Left cardiac atrium (tissue), 4 donors: Measurements from ENCODE around the gene NEMP2. TPM values are rescaled to one million over a fixed set of nuclear protein-coding genes. Genes with fewer than 3 reads are reported as not detected.
A peak's percentile ranks its signal among the peaks of the same experiment; 100 is the strongest.
"Not testable (repeated sequence)": the region's sequence is repeated elsewhere in the genome, so short reads cannot be mapped to it uniquely, and the experiment has no call there.

Source experiments
- ATAC-seq, 2 donors: fragments of 200-7000 bp; cut with Tn5 transposase; one replicate each; pipeline ENCODE4 v1.9.1; 2020; ENCODE audit warnings: mild to moderate bottlenecking in 2 of 2, moderate library complexity in 2 of 2
- DNase-seq: peaks from one replicate; pipeline ENCODE4 v3.0.0-alpha.2; 2020
- intact Hi-C, 2 donors: fragments of 100-400 bp; cut with DNase I; formaldehyde crosslinking; loops; one replicate each; pipeline versions ENCODE4 v1.14.1 to v1.15.1; 2022 to 2023
- total RNA-seq, 2 donors: library from RNA; stranded (reverse); fragmentation: NEBNext Ultra II Directional; extraction: Animal tissue kit (Norgen Biotek cat#: 25700); gene quantifications; one replicate each; pipeline ENCODE4 v1.2.1, GENCODE V29; 2021
- donor health status: DM: no; HTN: yes; CAD: no.
- donor health status: DM: no; HTN: yes; CAD: no; lungs with severe emphysema.
- donor health status: DM: yes; HTN: yes; CAD: no.
- donor health status: Dilated cardiomyopathy.

Gene NEMP2
- total RNA-seq, 2 donors from 2014 or later, result 4.5 to 5.0 TPM

DNA sequence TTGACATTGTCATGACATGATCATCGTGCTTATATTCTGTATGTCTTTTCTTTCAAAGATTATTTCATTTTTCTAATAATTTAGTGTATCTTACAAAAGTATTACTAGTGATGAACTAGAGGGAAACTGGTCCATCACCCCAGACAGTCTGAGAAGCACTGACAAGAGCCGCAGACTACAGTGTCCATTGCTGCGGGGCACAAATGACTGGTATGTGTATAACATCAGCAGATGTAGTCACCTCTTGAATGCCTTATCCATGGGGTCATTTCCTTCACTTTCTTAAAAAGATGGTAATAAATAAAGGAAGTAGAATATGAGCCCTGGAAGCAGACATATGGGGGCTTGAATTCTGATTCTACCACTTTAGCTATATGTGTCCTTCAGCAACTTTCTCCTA, 29.6 kb downstream of the NEMP2 start:
- ATAC-seq, result no peak
- no peak for DNase-seq
- intact Hi-C loops, result no loop called here

DNA sequence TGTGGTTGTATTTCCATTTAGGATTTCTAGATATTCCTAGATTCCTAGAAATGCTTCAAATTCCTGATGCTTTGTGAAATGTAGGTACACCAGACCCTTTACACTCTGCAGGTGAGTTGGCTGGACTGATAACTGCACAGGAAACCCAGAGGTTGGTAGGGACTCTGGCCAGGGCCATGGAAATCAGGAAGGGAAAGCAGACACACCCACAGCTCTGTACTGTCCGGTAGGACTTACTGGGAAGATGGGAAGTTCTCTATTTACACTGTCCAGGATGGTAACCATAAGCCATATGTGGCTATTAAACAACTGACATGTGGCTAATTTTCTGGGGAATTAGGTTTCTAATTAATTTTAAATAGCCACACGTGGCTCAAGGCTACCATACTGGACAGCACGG, 31.4 kb downstream of the NEMP2 start:
- peak in 1 of 2 donors; percentile 24 for ATAC-seq
- intact Hi-C loops, result no loop called here

DNA sequence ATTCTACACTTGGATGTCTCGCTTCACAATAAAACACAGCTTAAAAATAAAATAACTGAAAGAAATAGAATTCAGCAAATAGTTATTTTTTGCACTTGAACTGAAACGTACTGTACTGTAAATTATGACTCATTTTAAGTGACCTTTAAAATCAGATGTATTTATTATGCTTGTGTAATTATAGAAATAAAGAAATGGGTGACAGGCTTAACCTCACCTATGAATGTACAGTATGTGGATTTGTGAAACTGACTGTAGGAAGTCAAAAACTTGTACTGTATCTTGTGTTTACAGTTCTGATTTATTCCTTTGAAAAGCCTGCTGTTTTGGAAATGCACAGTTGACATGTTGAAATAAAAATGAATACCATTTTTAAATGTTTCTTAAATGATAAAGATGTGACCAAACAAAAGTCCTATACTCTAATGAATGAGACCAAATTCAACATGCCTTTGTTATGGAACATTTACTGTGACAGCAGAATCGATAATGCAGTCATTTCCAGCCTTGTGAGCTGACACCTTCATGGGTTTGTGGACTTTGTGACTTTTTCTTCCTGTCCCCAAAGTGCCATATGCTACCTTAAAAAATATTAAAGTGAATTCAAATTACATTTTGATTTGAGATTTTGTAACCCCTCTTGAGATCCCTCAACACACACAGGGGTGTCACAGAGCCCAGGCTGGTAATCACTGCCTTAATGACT, 32.7 kb downstream of the NEMP2 start:
- ATAC-seq (no peak), DNase-seq (no peak)
- intact Hi-C loops, result no loop called here

More for the DNA sequence above, 31.4 kb downstream of the NEMP2 start:
- DNase-seq, result no peak

DNA sequence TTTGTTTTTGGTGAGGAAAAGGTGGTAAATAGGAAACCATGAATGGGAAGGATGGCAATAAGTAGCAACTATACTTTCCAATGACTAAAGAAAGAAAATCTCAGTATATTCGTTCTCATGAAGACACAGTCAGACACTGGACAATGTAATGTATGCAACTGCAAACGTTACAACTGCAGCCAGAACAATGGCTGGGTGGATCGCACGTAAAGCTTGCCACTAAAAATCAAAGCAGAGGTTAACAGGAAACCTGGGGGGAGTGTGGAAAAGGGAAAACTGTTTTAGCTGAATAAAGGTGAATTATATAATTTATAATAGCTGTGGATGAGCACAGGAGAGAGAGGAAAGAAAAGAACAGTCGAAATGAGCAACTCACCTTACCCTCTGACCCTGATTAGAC, 33.3 kb downstream of the NEMP2 start:
- DNase-seq (no peak), ATAC-seq (no peak)
- intact Hi-C loops, result no loop called here

DNA sequence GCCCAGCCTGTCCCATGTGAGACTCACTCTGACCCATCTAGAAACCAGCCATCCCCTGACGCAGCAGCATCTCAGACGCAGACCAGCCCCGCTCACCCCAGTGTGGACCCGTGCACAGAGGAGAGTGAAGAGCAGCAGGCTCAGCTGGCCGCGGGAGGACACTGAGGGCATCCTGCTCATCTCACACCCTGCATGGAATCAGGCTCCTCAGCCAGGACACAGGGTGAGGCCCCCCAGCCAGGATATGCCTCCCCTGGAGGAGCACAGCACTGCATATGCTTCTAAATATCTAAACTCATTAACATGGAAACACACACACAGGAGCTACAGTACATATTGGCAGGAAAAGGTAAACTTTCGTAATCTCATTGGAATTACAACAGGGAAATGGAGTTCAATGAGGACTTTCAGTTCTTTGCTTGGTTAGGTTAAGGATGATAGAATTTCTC, 34.4 kb downstream of the NEMP2 start:
- DNase-seq (no peak), ATAC-seq (no peak)
- intact Hi-C loops, result no loop called here

DNA sequence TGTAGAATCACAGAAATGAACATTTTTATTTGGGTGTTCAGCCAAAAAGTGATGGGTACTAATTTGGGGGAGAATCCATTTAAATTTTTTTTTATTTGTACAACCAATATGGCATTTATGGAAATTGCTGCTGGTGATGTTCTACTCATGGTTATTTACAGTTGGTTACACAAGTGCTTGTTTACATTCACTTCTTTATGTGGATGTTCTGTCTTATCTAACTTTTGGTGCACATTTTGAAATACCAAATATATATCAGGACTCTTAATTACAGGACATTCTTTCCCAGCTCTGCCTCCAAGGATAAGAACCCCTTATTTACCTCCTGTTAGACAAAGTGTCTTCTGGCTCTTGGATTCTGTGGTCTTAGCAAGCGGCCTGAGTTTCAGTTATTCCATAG, 35.2 kb downstream of the NEMP2 start:
- DNase-seq (no peak), ATAC-seq (no peak)
- intact Hi-C loops, result no loop called here

DNA sequence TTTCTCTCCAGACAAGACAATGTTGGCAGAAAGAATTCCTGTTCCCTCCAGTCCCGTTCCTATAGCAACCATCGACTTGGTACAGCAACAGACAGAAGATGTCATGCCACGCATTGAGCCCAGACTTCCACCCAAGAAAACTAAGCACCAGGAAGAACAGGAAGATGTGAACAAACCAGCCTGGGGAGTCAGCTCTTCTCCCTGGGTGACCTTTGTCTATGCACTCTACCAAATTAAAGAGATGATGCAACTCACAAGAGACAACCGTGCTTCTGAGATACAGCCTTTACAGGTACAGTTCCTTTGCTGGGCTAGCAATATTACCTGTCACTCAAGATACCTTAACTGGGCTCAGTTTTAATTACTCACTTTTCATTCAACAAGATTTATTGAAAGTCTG, 37.1 kb downstream of the NEMP2 start:
- ATAC-seq (no peak), DNase-seq (no peak)
- intact Hi-C loops, result no loop called here

DNA sequence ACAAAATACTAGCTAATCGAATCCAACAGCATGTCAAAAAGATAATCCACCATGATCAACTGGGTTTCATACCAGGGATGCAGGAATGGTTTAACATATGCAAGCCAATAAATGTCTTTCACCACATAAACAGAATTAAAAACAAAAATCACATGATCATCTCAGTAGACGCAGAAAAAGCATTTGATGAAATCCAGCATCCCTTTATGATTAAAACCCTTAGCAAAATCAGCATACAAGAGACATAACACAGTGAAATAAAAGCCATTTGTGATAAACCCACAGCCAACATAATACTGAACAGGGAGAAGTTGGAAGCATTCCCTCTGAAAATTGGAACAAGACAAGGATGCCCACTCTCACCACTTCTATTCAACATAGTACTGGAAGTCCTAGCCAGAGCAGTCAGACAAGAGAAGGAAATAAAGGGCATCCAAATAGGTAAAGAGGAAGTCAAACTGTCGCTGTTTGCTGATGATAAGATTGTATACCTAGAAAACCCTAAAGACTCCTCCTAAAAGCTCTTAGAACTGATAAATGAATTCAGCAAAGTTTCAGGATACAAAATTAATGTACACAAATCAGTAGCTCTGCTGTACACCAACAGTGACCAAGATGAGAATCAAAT, 39.8 kb downstream of the NEMP2 start:
- intact Hi-C loops, ATAC-seq, DNase-seq: not testable (repeated sequence)

DNA sequence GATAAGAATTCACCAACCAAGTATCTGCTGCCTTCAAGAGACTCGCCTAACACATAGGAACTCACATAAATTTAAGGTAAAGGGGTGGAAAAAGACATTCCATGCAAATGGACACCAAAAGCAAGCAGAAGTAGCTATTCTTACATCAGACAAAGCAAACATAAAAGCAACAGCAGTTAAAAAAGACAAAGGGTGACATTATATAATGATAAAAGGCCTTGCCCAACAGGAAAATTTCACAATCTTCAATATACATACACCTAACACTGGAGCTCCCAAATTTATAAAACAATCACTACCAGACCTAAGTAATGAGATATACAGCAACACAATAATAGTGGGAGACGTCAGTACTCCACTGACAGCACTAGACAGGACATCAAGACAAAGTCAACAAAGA, 41.4 kb downstream of the NEMP2 start:
- intact Hi-C loops, result no loop called here
- ATAC-seq, result no peak
- DNase-seq, result no peak

DNA sequence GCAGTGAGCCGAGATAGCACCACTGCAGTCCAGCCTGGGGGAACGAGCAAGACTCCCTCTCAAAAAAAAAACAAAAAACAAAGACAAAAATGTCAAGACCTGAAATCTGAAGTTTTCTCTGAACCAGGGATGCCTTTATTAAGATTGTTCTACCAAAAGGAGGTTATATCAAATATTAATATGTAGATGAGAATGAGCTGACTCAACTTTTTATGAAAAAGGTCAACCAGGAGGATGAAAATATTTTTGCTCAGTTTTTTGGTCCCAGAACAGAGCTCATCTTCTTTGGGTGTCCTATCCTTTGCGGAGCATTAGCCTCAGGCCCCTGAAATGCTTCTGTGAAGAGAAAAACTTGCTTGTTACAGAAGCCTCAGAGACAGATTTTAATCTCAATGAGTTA, 44.0 kb downstream of the NEMP2 start:
- no peak for DNase-seq
- ATAC-seq, result no peak
- intact Hi-C loops, result no loop called here

DNA sequence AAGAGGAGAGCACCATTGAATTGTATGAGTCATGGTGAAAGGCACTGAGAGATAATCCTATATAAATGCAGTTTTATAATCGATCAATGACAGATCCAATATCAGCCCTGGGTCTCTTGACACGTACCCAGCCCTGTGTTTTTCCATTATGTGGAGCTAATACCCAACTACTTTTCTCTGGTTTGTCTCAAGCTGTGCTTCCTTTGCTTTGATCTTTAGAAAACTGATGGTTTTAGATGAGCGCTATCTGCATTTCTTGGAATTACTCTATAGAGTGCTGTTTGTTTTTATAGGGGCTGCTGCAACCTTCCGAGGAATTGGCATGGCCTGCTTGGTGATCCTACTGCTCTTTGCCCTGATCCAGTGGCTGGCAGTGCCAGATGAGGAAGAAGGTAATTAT, 45.0 kb downstream of the NEMP2 start:
- DNase-seq (no peak), ATAC-seq (no peak)
- intact Hi-C loops, result no loop called here

DNA sequence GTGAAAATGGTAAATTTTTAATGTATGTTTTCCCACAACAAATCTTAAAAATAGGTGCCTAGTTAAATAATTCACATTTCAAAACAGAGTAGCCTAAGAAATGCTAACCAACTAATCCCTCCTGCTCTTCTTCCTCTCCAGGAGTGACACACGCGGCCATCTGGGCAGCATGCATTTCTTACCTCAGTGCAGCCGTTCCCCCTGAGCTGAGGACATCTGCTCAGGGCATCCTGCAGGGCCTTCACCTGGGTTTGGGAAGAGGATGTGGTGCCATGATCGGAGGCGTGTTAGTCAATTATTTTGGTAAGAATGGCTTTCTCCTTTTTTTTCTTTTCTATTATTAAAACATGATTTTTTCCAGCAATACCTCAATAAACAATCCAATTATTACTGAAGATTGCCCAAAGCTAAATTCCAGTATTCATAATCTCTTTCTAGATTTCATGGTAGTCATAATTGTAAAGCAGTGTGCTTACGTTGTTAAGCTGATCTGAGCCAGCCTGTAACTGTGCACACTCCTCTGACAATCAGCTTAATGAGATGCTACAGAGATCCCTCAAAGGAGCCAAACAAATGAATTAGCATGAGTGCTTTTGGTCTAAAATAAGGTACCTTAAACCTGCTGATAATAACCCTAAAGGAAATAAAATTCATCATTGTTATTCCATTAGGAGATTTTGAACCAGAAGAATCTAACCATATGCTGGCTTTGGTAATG, 45.8 kb downstream of the NEMP2 start:
- DNase-seq (no peak), ATAC-seq (no peak)
- intact Hi-C loops, result no loop called here

DNA sequence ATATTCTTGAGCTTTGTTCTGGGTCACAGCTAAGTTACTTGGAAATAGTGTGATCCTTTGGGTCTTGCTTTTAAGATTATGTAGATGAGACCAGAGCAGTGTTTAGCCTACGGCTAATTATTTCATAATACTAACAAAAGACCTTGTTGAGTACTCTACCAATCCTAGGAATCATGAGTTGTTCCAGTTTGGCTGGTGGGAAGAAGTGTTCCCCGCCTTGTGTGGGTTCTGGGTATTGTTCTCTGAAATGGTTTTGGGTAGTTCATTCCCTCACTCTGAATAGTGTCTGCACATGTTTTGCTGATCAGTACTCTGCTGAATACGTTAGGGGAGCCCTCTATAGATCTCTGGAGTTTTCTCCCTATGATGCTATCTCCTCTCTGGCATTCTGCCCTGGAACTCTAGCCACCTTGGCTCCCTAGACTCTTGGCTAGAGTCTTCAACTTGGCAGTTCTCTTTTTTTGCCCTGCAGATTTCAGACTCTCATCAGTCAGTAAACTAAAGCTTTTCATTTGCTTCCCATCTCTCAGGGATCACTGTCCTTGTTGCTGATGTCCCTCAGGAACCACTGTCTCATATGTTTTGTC, 48.4 kb downstream of the NEMP2 start:
- intact Hi-C loops, result no loop called here
- ATAC-seq, result peak in 1 of 2 donors; percentile 49
- no peak for DNase-seq

DNA sequence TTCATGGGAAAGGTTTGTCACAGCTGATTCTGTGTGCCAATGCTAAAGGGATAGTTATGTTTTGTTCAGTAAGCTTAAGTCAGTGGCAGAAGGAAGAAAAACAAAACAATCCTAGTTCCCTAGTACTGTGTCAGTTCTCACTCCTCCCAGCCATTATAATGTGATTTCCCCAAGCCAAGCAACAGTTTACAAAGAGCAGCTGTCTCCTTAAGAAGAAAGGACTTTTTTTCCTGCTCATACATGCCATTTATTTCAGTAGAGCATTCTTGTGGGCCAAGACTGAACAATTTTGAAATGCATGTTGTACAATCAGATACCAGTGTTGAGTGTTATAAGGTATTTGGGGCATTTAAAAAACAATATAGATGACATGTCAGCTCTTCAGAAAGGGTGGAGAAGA, 52.1 kb downstream of the NEMP2 start:
- no peak for DNase-seq
- ATAC-seq, result no peak
- intact Hi-C loops, result no loop called here

DNA sequence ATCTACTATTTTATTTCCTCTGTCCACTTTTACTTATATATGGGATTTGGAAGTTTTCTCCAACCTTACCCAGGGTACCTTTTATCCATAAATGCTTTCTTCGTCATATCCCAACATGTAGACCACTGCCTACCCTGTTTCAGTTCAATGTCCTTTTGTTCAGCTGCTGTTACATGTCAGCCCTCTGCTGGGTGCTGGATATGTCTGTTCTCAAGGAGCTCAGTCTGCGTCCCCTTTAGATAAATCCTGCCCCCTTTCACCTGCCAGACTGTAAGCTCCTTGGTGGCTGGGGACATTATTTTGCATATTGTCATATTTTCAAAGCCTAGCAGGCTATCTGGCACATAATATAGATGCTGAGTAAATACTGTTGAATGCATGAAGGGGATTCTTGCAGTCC, 53.2 kb downstream of the NEMP2 start:
- no peak for DNase-seq
- intact Hi-C loops, result no loop called here
- no peak for ATAC-seq

DNA sequence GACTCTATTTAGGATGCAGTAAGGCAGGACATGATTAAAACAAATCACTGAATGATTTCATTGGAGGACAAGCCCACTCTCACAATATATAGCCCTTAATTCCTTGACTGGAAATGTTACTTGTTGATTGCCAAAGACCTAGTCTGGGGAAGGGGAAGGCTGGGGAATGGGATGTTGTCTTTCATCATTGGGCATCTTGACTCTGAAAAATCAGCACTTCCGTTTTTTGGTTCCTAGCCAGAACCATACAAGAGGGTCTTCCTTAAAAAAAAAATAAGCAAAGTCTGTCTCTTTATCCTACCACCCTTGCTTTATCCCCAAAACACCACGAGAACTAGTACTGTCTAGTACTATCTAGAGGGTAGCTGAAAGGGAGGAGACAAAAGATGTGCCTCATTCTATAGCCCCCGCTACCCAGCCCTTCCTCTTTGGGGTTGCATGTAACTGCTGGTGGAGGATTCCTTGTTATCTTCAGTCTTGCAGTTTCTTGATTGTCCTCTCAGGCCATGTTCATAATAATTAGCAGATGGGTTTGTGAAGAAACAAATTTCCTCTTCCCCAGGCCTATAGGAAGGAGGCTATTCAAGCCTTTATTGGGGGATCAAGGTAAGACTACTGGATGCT, 55.8 kb downstream of the NEMP2 start:
- ATAC-seq, result no peak
- DNase-seq, result no peak
- intact Hi-C loops, result no loop called here

DNA sequence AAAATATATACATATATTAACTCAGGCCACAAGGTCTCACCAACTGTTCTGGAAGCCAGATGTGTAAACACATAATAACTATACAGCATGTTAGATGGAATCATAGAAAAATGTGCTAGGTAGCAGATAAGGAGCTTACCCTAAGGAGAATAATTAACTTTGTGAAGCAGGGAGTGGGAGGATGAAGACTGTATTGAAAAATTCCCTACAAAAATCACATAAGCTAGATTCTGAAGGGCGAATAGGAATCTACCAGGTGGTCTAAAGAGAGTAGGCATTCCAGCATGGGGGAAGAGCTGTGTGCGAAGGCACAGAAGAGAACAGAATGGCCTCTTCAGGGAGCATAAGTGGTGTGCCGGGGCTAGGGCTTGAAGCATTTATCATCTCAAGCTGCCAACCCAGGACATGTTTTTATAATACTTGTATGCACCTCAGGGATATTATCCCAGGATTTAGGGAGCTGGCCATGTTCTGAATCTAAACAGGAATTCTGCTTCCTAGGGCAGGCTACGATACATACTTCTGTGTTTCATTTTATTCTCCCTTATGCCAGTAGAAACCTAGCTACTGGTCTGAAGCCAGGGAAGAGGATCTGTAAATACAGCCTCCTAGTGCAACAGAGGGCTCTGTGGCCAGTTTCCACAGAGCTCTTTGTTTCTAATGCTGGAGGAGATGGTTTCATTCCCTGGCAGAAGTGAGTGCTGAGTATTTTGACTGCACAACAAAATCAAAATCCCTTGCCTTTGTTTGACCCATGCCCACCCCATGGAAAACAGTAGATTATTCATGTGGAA, 56.7 kb downstream of the NEMP2 start:
- intact Hi-C loops, result no loop called here
- no peak for DNase-seq
- peak; percentile 58 to 70 for ATAC-seq

DNA sequence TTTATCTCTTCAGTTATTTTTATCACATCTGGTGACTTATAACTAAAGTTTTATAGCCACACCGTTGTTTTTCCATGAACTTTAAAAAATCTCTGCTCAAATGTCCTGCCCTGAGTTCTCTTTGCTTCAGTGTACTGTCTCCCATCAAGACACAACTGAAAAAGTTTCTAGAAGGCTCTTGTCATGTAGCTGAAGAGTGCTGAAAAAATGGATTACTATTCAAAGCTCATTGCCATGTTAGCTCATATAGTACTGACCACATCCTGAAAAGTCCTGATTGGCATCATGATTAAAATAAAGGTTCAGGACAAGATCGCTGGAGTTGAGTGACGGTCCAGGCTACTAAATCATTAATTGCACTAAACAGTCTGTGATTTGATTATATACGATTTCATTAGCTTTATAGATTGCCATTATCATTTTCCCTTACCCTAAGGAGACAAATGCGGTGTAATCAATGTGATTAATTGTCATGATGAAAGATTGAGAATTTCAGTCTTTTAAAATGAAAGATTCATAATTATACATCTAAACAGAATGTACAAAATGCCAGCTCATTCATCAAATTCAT, 64.2 kb downstream of the NEMP2 start:
- intact Hi-C loops, result no loop called here
- ATAC-seq (no peak), DNase-seq (no peak)

DNA sequence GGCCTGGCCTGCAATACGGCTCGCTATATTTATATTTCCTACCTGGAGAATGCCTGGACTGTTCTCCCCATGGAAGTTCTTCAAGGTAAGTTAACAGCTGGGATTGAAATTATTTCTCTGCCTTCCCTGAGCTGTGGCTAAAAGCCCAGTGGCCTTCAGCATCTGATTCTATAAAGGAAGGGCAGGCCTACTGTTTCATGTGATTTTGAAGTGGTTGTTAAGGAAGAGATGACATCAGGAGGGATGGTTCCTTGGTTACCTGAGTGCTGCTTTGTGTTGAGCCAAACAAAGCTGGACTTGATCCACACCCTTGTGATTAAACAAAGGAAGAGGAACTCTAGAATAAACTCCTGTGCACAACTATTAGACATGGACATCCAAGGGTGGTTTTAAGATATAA, 64.8 kb downstream of the NEMP2 start:
- intact Hi-C loops, result loop anchor here in 1 of 2 donors (5.0 kb wide), 1 partner anchor 57 kb away; no protein-coding TSS in a partner anchor
- peak; percentile 43 for DNase-seq
- ATAC-seq, result peak; percentile 84 to 91
